HG03135 (cell line): Measurements from ENCODE around the gene GREB1.
A peak's percentile ranks its signal among the peaks of the same experiment; 100 is the strongest.

Experiments
- ATAC-seq: cut with Tn5 transposase; IDR thresholded peaks from one replicate; pipeline ENCODE4 v1.9.1; 2021; ENCODE audit warnings: mild to moderate bottlenecking, moderate library complexity; ENCODE audit not compliant: unreplicated experiment

Gene GREB1

GRCh38 chr2:11533278-11534070 lies at the start of gene GREB1:
Gene GREB1, plus strand, starts transcription at chr2:11534045. Its CDS starts 22,570 bp downstream, at chr2:11556615.
- no peak for ATAC-seq

GRCh38 chr2:11488809-11489208 lies 45.0 kb upstream of the GREB1 start:
- no peak for ATAC-seq

- ATAC-seq, result no peak
Measured at GRCh38 chr2:11490194-11490593, 43.7 kb upstream of the GREB1 start.

GRCh38 chr2:11491348-11491933 lies 42.4 kb upstream of the GREB1 start:
- no peak for ATAC-seq

GRCh38 chr2:11492244-11492643 lies 41.6 kb upstream of the GREB1 start:
- ATAC-seq, result no peak

DNA sequence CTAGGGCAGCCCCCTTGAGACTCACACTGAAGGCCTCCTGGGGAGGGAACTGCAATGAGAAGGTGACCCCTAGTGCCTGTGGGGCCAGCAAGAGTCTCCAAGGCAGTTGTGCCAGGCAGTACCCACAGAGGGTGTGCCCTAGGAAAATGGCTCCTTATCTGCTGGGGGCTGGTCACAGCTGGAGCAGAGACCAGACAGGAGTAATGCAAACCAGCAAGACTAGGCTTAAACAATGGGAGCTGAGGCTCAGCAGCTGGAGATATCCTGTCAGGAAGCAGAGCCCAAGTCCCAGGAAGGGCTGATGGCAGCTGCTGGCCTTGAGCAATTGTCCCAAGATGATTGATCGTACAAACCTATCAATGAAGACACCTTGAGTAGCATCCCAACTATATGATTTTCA lies 41.1 kb upstream of the GREB1 start:
- ATAC-seq, result no peak

- no peak for ATAC-seq
Measured at GRCh38 chr2:11493282-11493681, 40.6 kb upstream of the GREB1 start.

- ATAC-seq, result no peak
Measured at GRCh38 chr2:11494310-11494709, 39.5 kb upstream of the GREB1 start.

- no peak for ATAC-seq
Measured at GRCh38 chr2:11495844-11496681, 37.8 kb upstream of the GREB1 start.

DNA sequence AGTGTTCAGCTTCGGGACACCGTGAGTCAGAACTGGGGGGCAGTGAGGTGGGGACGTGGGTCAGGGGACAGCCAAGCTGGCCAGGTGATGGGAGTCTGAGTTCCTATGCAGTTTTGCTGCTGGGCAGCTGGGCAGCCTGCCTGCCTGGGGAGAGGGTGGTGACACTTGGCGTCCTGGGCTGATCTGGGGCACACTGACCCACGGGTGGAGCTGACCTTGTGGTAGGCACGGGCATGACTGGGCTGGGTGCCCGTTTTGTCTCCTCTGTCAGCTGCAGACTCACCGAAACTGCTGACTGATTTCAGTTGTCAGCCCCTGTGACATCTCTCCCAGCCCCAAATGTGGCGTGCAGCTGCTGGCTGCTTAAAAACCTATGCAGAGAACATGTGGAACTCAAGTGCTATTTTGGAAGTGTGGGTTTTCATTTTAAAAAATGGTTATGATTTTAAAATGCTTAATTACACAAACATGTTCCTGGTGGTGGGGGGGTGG lies 35.3 kb upstream of the GREB1 start:
- peak; percentile 72 for ATAC-seq

DNA sequence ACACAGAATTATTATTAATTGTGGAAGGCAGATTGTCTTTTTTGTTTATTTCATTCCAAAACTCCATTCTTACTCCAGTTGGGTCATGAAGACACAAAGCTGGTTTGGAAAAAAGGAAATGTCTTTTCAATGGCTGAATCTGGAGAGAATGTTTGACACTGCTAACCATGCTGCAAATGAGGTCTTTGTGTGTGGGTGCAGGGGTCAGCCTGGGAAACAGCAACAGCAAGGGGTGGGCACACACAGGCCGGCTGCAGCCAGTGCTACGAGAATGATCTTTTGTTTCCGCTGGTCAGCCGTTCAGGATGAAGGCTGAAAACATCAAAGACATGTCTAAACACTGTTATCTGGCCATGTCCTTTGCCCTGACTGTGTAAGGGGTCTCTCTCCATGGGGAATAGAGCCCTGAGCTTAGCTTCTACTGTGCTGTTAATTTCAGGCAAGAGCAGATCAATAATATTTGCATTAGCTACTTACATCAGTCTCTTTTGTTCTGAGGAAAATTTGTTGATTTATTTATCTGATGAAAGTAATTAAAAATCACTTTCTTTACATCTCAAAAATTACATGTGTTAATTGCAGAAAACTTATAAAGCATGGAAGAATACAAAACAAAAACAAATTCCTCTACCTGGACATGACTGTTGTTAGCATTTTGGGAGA lies 34.6 kb upstream of the GREB1 start:
- no peak for ATAC-seq

- no peak for ATAC-seq
Measured at GRCh38 chr2:11500702-11501303, 33.0 kb upstream of the GREB1 start.

DNA sequence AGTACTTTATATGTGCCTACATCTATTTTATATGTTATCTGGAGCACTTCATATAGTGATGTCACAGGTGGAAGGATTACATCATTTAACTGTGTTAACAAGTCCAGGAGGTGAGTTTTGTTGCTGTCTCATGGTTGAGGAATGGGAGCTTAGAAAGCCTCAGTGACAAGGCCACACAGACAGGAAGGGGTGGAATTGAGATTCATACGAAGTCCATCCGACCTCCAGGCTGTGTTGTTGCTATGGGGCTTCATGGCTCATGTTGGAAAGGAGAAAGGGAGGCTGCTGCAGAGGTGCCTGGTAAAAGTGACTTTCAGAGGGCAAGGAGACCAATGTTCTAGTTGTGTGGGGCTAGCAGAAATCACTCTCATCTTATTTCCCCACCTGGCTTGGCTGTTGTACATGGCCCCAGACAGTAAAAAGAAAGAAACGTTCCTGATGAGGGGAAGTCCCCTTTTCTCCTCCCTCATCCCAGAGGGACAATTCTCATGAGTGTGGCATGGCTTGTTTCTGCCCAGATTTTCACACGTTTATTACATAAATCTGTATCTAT lies 31.0 kb upstream of the GREB1 start:
- ATAC-seq, result no peak

DNA sequence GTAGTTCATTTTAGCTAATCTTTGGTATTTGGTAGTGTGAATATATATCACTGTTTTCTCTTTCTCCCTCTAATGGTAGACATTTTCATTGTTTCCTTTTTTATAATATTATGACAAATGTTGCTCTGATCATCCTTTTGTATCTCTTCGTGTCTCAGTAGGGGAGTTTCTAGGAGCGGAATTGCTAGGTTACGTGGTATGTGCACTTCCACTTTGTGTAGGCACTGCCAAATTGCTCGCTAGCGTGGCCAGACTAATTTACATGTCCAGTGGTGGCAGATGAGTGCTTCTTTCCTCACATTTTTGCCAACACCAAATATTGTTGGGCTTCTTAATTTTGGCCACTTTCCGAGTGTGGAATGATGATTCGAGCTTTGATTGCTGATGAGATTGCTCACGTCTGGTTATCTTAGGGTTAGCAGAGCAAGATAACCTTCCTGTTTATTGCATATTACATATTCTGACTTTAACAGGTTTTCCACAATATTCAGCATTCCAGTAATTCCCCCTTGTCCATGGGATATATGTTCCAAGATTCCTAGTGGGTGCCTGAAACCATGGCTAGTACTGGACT lies 30.4 kb upstream of the GREB1 start:
- no peak for ATAC-seq

- ATAC-seq, result no peak
Measured at GRCh38 chr2:11505652-11506610, 27.9 kb upstream of the GREB1 start.

- ATAC-seq, result no peak
Measured at GRCh38 chr2:11506611-11506969, 27.3 kb upstream of the GREB1 start.

DNA sequence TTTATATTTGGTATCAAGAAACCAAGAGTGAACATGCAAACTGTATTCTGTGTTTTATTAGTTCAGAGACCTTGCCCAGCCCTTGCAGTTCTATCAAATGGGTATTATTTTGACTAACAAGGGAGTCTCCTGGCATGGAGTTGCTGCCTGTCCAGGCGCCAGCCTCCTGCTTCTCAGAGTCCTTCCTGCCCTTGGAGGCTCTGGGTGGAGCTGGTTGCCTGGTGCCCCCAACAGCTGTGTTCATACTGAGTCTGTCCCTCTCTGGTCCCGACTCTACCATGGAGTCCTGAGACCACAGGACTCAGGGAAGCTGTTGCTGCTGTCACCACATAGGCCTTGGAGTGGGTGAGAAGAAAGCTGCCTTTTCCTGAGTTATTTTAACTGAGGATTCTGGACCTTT lies 26.3 kb upstream of the GREB1 start:
- ATAC-seq, result no peak

- no peak for ATAC-seq
Measured at GRCh38 chr2:11508279-11508678, 25.6 kb upstream of the GREB1 start.
